WI38 (cell line): ENCODE results near the gene LONP1.
A peak's percentile ranks its signal among the peaks of the same experiment; 100 is the strongest.
"Not testable (repeated sequence)": the region's sequence is repeated elsewhere in the genome, so short reads cannot be mapped to it uniquely, and the experiment has no call there.

ENCODE experiments used
- H3K4me3 ChIP-seq: 2 replicates; pipeline ENCODE4 v1.5.1; 2011; ENCODE audit warnings: low read depth, mild to moderate bottlenecking, control low read depth, low read length
- CTCF ChIP-seq: IDR thresholded peaks from 2 replicates; pipeline ENCODE4 v1.5.1; 2012; ENCODE audit warnings: low read depth, mild to moderate bottlenecking, control low read depth, low read length

Gene LONP1

GRCh38 chr19:5694167-5694955 lies 25.6 kb downstream of the LONP1 start:
- TF ChIP-seq CTCF = no peak
- H3K4me3 ChIP-seq = no peak overlapping the region

GRCh38 chr19:5693195-5694166 lies 26.5 kb downstream of the LONP1 start:
- no peak overlapping the region for H3K4me3 ChIP-seq
- no peak for TF ChIP-seq CTCF

- no peak for TF ChIP-seq CTCF
- H3K4me3 ChIP-seq = no peak overlapping the region
Measured at GRCh38 chr19:5692723-5693194, 27.2 kb downstream of the LONP1 start.

- no peak for TF ChIP-seq CTCF
- peak overlapping the region; percentile 91 for H3K4me3 ChIP-seq
Measured at GRCh38 chr19:5691822-5692722, 27.9 kb downstream of the LONP1 start.

- TF ChIP-seq CTCF = no peak
- peak overlapping the region; percentile 91 for H3K4me3 ChIP-seq
Measured at GRCh38 chr19:5690955-5691821, 28.8 kb downstream of the LONP1 start.

GRCh38 chr19:5690125-5690954 lies 29.6 kb downstream of the LONP1 start, which contains the start of gene RPL36:
RPL36 (plus strand) TSS chr19:5690295; CDS start chr19:5690508, 213 bp downstream.
- H3K4me3 ChIP-seq = peak within 1 kb of the TSS; percentile 91
- peak; percentile 96 for TF ChIP-seq CTCF

GRCh38 chr19:5688262-5688881 lies 31.6 kb downstream of the LONP1 start:
- not testable (repeated sequence) for H3K4me3 ChIP-seq
